OCI-LY7 (cell line): ENCODE measurements around the gene FERMT3. TPM values are rescaled to one million over a fixed set of nuclear protein-coding genes. Genes with fewer than 3 reads are reported as not detected.

Experiments used
- BruUV-seq: library from RNA; stranded (reverse); fragments of 400-500 nt; replicated peaks from 2 replicates; lab custom pipeline; 2021; lab: Mats Ljungman, UMichigan
- CTCF ChIA-PET: fragments of 300-600 bp; sonication (Branson Sonifier 250); formaldehyde crosslinking; loops from one replicate; lab custom pipeline; 2022; ENCODE audit warnings: antibody characterized with exemption; ENCODE audit not compliant: unreplicated experiment; lab: Charles Lee
- POLR2A ChIA-PET: fragments of 300-600 bp; sonication (Branson Sonifier 250); formaldehyde crosslinking; loops from one replicate; lab custom pipeline; 2022; ENCODE audit warnings: antibody characterized with exemption; lab: Charles Lee
- DNase-seq: peaks from one replicate; pipeline ENCODE4 v3.0.0-alpha.2; 2015; ENCODE audit warnings: low spot score
- H2AFZ ChIP-seq: fragments of 200-600 bp; sonication (generic), shearing (Covaris generic); 2 replicates; pipeline ENCODE4 v1.6.1; 2014; ENCODE audit warnings: mild to moderate bottlenecking, antibody characterized with exemption, low read length, moderate library complexity
- H3K27ac ChIP-seq: fragments of 200-600 bp; sonication (generic); 2 replicates; pipeline ENCODE4 v1.5.1; 2014; ENCODE audit warnings: mixed run types, low read depth, mild to moderate bottlenecking, moderate library complexity, low read length, inconsistent platforms; ENCODE audit not compliant: poor library complexity, severe bottlenecking
- H3K36me3 ChIP-seq: fragments of 200-600 bp; sonication (generic); 2 replicates; pipeline ENCODE4 v1.6.1; 2014; ENCODE audit warnings: mild to moderate bottlenecking, antibody characterized with exemption, low read length, moderate library complexity, mixed read lengths; ENCODE audit not compliant: insufficient read depth
- H3K4me1 ChIP-seq: fragments of 200-600 bp; sonication (generic); 2 replicates; pipeline ENCODE4 v1.5.1; 2014; ENCODE audit warnings: mild to moderate bottlenecking, low read length; ENCODE audit not compliant: insufficient read depth, poor library complexity, severe bottlenecking
- H3K4me2 ChIP-seq: fragments of 200-600 bp; sonication (generic); 2 replicates; pipeline ENCODE4 v1.6.1; 2014; ENCODE audit warnings: mild to moderate bottlenecking, low read length
- H3K4me3 ChIP-seq: fragments of 200-600 bp; sonication (generic); 2 replicates; pipeline ENCODE4 v1.5.1; 2014; ENCODE audit warnings: mild to moderate bottlenecking, low read depth, low read length; ENCODE audit not compliant: poor library complexity, severe bottlenecking
- H3K79me2 ChIP-seq: fragments of 200-600 bp; sonication (generic); 2 replicates; pipeline ENCODE4 v1.6.1; 2016; ENCODE audit warnings: low read depth, mild to moderate bottlenecking, low read length, moderate library complexity, mixed read lengths; ENCODE audit not compliant: insufficient read depth
- H3K9me2 ChIP-seq: fragments of 200-600 bp; sonication (generic); 2 replicates; pipeline ENCODE4 v1.6.1; 2016; ENCODE audit warnings: mild to moderate bottlenecking, low read length, mixed read lengths; ENCODE audit not compliant: insufficient read depth
- H3K9me3 ChIP-seq: fragments of 200-600 bp; sonication (generic); 2 replicates; pipeline ENCODE4 v1.6.1; 2014; ENCODE audit warnings: mild to moderate bottlenecking, mixed run types, low read length, mixed read lengths
- H4K20me1 ChIP-seq: fragments of 200-600 bp; sonication (generic); 2 replicates; pipeline ENCODE4 v1.6.1; 2014; ENCODE audit warnings: mild to moderate bottlenecking, antibody characterized with exemption, low read length, moderate library complexity, mixed read lengths; ENCODE audit not compliant: insufficient read depth
- CTCF ChIP-seq: fragments of 200-600 bp; sonication (generic); conservative IDR thresholded peaks from 2 replicates; pipeline ENCODE4 v1.5.1; 2014; ENCODE audit warnings: mild to moderate bottlenecking, antibody characterized with exemption, low read length, moderate library complexity, mixed read lengths
- EZH2phosphoT487 ChIP-seq: fragments of 200-600 bp; sonication (generic); IDR thresholded peaks from 2 replicates; pipeline ENCODE4 v1.6.1; 2018; ENCODE audit warnings: low read depth, borderline replicate concordance, mild to moderate bottlenecking, mixed run types, antibody characterized with exemption, low read length, moderate library complexity, mixed read lengths
- intact Hi-C: fragments of 100-400 bp; cut with micrococcal nuclease; formaldehyde crosslinking; loops from one replicate; pipeline ENCODE4 v1.10.0; 2022; ENCODE audit not compliant: unreplicated experiment
- total RNA-seq, 2 experiments: library from RNA; depleted of rRNA in 1 of 2; stranded (reverse); fragments of >200 nt in 1 of 2; shearing (Covaris generic) in 1 of 2; gene quantifications; 2 replicates each; pipeline ENCODE4 v1.2.3, GENCODE V29; 2014 to 2022

Gene FERMT3
- total RNA-seq, 2 experiments from 2014 or later: 120 to 201 TPM

DNA sequence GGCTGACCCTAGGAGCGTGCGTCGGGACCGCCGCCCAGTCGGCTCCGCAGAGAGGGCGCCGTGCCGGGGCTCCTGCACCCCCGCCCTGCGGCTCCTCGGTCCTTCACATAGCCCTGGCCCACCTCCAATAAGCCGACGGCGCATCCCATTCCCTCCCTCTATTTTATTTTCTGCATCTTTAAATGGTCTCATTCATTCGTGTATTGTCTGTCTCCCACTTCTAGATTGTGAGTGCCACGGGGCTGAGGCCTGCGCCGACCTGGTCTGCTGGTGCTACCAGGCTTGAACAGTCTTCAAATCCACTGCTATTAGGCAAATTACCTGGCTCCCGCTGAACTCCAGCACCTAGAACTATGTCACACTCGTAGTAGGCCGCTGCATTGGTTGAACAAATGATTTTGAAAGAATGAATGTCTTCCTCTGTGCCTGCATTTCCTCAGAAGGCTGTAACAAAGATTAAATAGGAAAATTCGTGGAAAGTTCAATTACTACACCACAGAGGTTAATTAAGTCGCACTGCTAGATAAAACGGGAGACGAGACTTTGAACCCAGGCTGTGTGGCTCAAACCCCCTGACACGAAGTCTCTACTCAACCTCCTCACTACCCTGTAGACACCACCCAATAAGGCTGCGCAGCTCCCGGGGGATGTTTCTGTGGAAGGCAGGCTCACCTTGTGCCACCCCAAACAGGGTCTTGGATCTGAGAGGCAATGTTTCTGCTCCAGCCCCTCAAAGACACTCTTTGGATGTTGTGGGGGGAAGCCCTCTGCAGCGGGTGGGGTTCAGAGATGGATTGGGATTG, 41.4 kb downstream of the FERMT3 start:
- peak overlapping the region; percentile 66 for H3K27ac ChIP-seq
- peak overlapping the region; percentile 71 for H3K4me3 ChIP-seq
- TF ChIP-seq EZH2phosphoT487: no peak
- no peak for TF ChIP-seq CTCF
- DNase-seq: no peak
- H2AFZ ChIP-seq: peak overlapping the region; percentile 88
- ChIA-PET POLR2A (interaction anchor here (0.8 kb wide), 1 partner anchor 18 kb away, joined by 3 read pairs; no protein-coding TSS in a partner anchor), CTCF (no interaction called here)
- H3K9me3 ChIP-seq: no peaks in the 10 kb centered on the region
- peaks cover 62% of the 10 kb centered on the region for H3K4me1 ChIP-seq
- no peaks in the 10 kb centered on the region for H4K20me1 ChIP-seq
- peak overlapping the region; percentile 95 for H3K4me2 ChIP-seq
- H3K36me3 ChIP-seq: peaks cover 23% of the 10 kb centered on the region
- no peaks in the 10 kb centered on the region for H3K9me2 ChIP-seq
- peaks cover 17% of the 10 kb centered on the region for H3K79me2 ChIP-seq
- BruUV-seq: no TSS peak
- intact Hi-C loops: no loop called here

DNA sequence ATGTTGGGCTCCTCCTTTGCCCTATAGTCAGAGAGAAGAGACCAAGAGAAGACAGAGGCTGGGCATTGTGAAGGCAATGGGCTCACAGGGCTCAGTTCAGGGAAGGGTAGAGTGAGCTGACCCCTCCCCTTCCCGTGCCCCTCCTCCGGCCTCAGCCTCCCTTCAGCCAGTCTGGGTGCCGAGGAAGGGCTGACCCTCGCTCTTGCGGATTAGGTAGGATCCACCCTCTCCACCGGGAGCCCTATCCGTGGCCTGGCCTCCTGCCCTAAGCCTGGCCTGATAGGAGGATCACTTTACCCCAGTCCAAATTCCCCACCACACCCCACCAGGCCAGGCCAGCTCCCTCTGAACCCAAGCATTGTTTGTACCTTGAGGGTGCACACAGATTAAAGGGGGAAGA, 42.1 kb downstream of the FERMT3 start:
- BruUV-seq: no TSS peak

More for the DNA sequence above, 42.1 kb downstream of the FERMT3 start:
- POLR2A ChIA-PET: no interaction called here
- H3K27ac ChIP-seq: no peak overlapping the region
- H3K4me1 ChIP-seq: peaks cover 65% of the 10 kb centered on the region
- no peak for DNase-seq
- no peaks in the 10 kb centered on the region for H4K20me1 ChIP-seq
- no peak overlapping the region for H2AFZ ChIP-seq
- intact Hi-C loops: no loop called here
- TF ChIP-seq CTCF (no peak), EZH2phosphoT487 (no peak)
- peaks cover 16% of the 10 kb centered on the region for H3K36me3 ChIP-seq
- H3K4me2 ChIP-seq: no peak overlapping the region
- H3K9me3 ChIP-seq: no peaks in the 10 kb centered on the region
- no peaks in the 10 kb centered on the region for H3K9me2 ChIP-seq
- H3K4me3 ChIP-seq: no peak overlapping the region
- peaks cover 17% of the 10 kb centered on the region for H3K79me2 ChIP-seq
- CTCF ChIA-PET: no interaction called here
